HepG2 (cell line): ENCODE results near the gene PALS1. TPM values are rescaled to one million over a fixed set of nuclear protein-coding genes. Genes with fewer than 3 reads are reported as not detected.

ENCODE experiments used
- BRD4 ChIP-seq: sonication (generic); formaldehyde crosslinking; IDR thresholded peaks from 2 replicates; pipeline ENCODE4 v1.4.0; 2020; ENCODE audit warnings: missing genetic modification reagents
- ELK4 ChIP-seq: sonication (generic); formaldehyde crosslinking; IDR thresholded peaks from 2 replicates; pipeline ENCODE4 v1.9.0; 2021; ENCODE audit warnings: missing genetic modification reagents, borderline replicate concordance
- HOMEZ ChIP-seq: IDR thresholded peaks from 2 replicates; pipeline ENCODE4 v1.6.1; 2016; ENCODE audit warnings: low read depth
- MAX ChIP-seq: IDR thresholded peaks from 2 replicates; pipeline ENCODE4 v1.6.1; 2012; ENCODE audit warnings: inconsistent platforms
- MLX ChIP-seq: IDR thresholded peaks from 2 replicates; pipeline ENCODE4 v1.6.1; 2016
- NAIF1 ChIP-seq: sonication (generic); formaldehyde crosslinking; IDR thresholded peaks from 2 replicates; pipeline ENCODE4 v1.5.0; 2020; ENCODE audit warnings: mild to moderate bottlenecking, missing genetic modification reagents, borderline replicate concordance
- NFRKB ChIP-seq: fragments of 450-650 bp; IDR thresholded peaks from 2 replicates; pipeline ENCODE4 v1.6.1; 2017
- ONECUT2 ChIP-seq: sonication (generic); formaldehyde crosslinking; IDR thresholded peaks from 2 replicates; pipeline ENCODE4 v1.4.0; 2020; ENCODE audit warnings: missing genetic modification reagents
- PPARG ChIP-seq: conservative IDR thresholded peaks from 2 replicates; pipeline ENCODE4 v1.6.1; 2016; ENCODE audit warnings: missing biosample characterization, missing genetic modification reagents
- RELA ChIP-seq: sonication (generic); formaldehyde crosslinking; IDR thresholded peaks from 2 replicates; pipeline ENCODE4 v1.4.0; 2020; ENCODE audit warnings: missing genetic modification reagents
- RXRA ChIP-seq: sonication (generic); formaldehyde crosslinking; IDR thresholded peaks from 2 replicates; pipeline ENCODE4 v1.5.1; 2020; ENCODE audit warnings: missing genetic modification reagents
- SNRNP70 ChIP-seq: fragments of 200-400 bp; formaldehyde crosslinking; IDR thresholded peaks from 2 replicates; pipeline ENCODE4 v1.6.1; 2017; ENCODE audit warnings: mild to moderate bottlenecking, low read depth, low read length, moderate library complexity
- SRF ChIP-seq: IDR thresholded peaks from 2 replicates; pipeline ENCODE4 v1.6.1; 2011; ENCODE audit warnings: mild to moderate bottlenecking, low read depth, low read length, moderate library complexity
- TEAD2 ChIP-seq: sonication (generic); formaldehyde crosslinking; IDR thresholded peaks from 2 replicates; pipeline ENCODE4 v1.9.0; 2021; ENCODE audit warnings: missing genetic modification reagents
- TEAD3 ChIP-seq: optimal IDR thresholded peaks from 2 replicates; pipeline ENCODE3; 2016; ENCODE audit warnings: borderline replicate concordance
- TMF1 ChIP-seq: sonication (generic); formaldehyde crosslinking; IDR thresholded peaks from 2 replicates; pipeline ENCODE4 v1.8.1; 2022; ENCODE audit warnings: low read depth, missing genetic modification reagents
- TRIM22 ChIP-seq: fragments of 450-650 bp; IDR thresholded peaks from 2 replicates; pipeline ENCODE4 v1.6.1; 2017
- ZBED4 ChIP-seq: sonication (generic); formaldehyde crosslinking; IDR thresholded peaks from 2 replicates; pipeline ENCODE4 v1.4.0; 2020; ENCODE audit warnings: missing genetic modification reagents, borderline replicate concordance
- ZBTB20 ChIP-seq: sonication (generic); formaldehyde crosslinking; IDR thresholded peaks from 2 replicates; pipeline ENCODE4 v1.8.1; 2023; ENCODE audit warnings: missing genetic modification reagents, low read depth, mild to moderate bottlenecking, borderline replicate concordance
- ZNF205 ChIP-seq: IDR thresholded peaks from 2 replicates; pipeline ENCODE4 v1.6.1; 2018; ENCODE audit warnings: missing biosample characterization, missing genetic modification reagents
- ZNF430 ChIP-seq: sonication (generic); formaldehyde crosslinking; IDR thresholded peaks from 2 replicates; pipeline ENCODE4 v1.9.0; 2021; ENCODE audit warnings: mild to moderate bottlenecking, missing genetic modification reagents
- ZNF530 ChIP-seq: sonication (generic); formaldehyde crosslinking; IDR thresholded peaks from 2 replicates; pipeline ENCODE4 v1.5.0; 2020; ENCODE audit warnings: low read depth, mild to moderate bottlenecking, missing genetic modification reagents
- ZNF629 ChIP-seq: sonication (generic); formaldehyde crosslinking; conservative IDR thresholded peaks from 2 replicates; pipeline ENCODE4 v1.5.0; 2020; ENCODE audit warnings: missing genetic modification reagents
- ZSCAN31 ChIP-seq: sonication (generic); formaldehyde crosslinking; IDR thresholded peaks from 2 replicates; pipeline ENCODE4 v1.5.0; 2020; ENCODE audit warnings: low read depth, mild to moderate bottlenecking, missing genetic modification reagents
- ZSCAN9 ChIP-seq: IDR thresholded peaks from 2 replicates; pipeline ENCODE4 v1.6.1; 2016; ENCODE audit warnings: borderline replicate concordance
- polyA plus RNA-seq, 8 experiments: library from polyadenylated mRNA; depleted of rRNA in 3 of 8; stranded (reverse) in 7 of 8; unstranded in 1 of 8; fragments of >200 nt; fragmentation: Illumina TruSeq in 4 of 8; extraction: Trizol in 4 of 8; gene quantifications; 2 replicates each; pipeline versions ENCODE4 v1.2.1 to v1.2.3, GENCODE V29; 2011 to 2016; ENCODE audit warnings: low read depth in 4 of 8, missing spikeins in 1 of 8, mixed read lengths in 1 of 8; ENCODE audit not compliant: insufficient read depth in 1 of 8
- total RNA-seq, 5 experiments: library from RNA; depleted of rRNA; stranded (reverse); fragments of >200 nt; fragmentation: Illumina TruSeq; extraction: Trizol; gene quantifications; 2 replicates each; pipeline ENCODE4 v1.2.3, GENCODE V29; 2016; ENCODE audit warnings: low read depth in 1 of 5

Gene PALS1
- total and polyA plus RNA-seq, 2 of the 13 experiments (the other 11 are each of a cell fraction or from before 2014, with no cell fraction given): 8.8 to 20.0 TPM

GRCh38 chr14:67240978-67241410, 241 bp upstream of the PALS1 start (continued):
- TF ChIP-seq TEAD2 (CRISPR knock-in tag) (no peak), MAX (peak; percentile 16; the same call in 1 of the 2 replicates), ZBED4 (peak; percentile 33; the same call in 1 of the 2 replicates), RXRA (CRISPR knock-in tag) (no peak), TMF1 (CRISPR knock-in tag) (no peak), SRF (no peak), ZNF205 (CRISPR knock-in tag) (no peak), TEAD3 (CRISPR knock-in tag) (no peak), ONECUT2 (CRISPR knock-in tag) (no peak), TRIM22 (no peak), MLX (CRISPR knock-in tag) (no peak), ZNF530 (CRISPR knock-in tag) (no peak), NFRKB (no peak), HOMEZ (CRISPR knock-in tag) (no peak), RELA (CRISPR knock-in tag) (no peak), ZSCAN31 (CRISPR knock-in tag) (no peak), NAIF1 (CRISPR knock-in tag) (no peak), ELK4 (no peak), PPARG (CRISPR knock-in tag) (no peak), ZNF430 (no peak), ZBTB20 (CRISPR knock-in tag) (no peak), ZNF629 (CRISPR knock-in tag) (no peak), SNRNP70 (no peak), ZSCAN9 (CRISPR knock-in tag) (no peak), BRD4 (CRISPR knock-in tag) (no peak)
